GM19395 (cell line): ENCODE data around the gene CLDN14.
"Not testable (repeated sequence)": the region's sequence is repeated elsewhere in the genome, so short reads cannot be mapped to it uniquely, and the experiment has no call there.

Experiments
- ATAC-seq: cut with Tn5 transposase; IDR thresholded peaks from one replicate; pipeline ENCODE4 v1.9.1; 2021; ENCODE audit warnings: mild to moderate bottlenecking, moderate library complexity; ENCODE audit not compliant: unreplicated experiment

Gene CLDN14

GRCh38 chr21:36502365-36502764 is 22.4 kb upstream of the CLDN14 start:
- ATAC-seq: no peak

- no peak for ATAC-seq
Measured at GRCh38 chr21:36501589-36501892, 21.6 kb upstream of the CLDN14 start.

GRCh38 chr21:36499578-36500471 is 19.9 kb upstream of the CLDN14 start:
- no peak for ATAC-seq

GRCh38 chr21:36494557-36494956 is 14.6 kb upstream of the CLDN14 start:
- no peak for ATAC-seq

- ATAC-seq: no peak
Measured at GRCh38 chr21:36491209-36491910, 11.4 kb upstream of the CLDN14 start.

- no peak for ATAC-seq
Measured at GRCh38 chr21:36489776-36490165, 9.8 kb upstream of the CLDN14 start.

GRCh38 chr21:36489103-36489775 is 9.3 kb upstream of the CLDN14 start:
- ATAC-seq: no peak

GRCh38 chr21:36487641-36488307 is 7.9 kb upstream of the CLDN14 start:
- ATAC-seq: no peak

GRCh38 chr21:36486246-36486645 is 6.3 kb upstream of the CLDN14 start:
- ATAC-seq: no peak

GRCh38 chr21:36485476-36485875 is 5.6 kb upstream of the CLDN14 start:
- no peak for ATAC-seq

GRCh38 chr21:36483095-36483494 is 3.2 kb upstream of the CLDN14 start:
- ATAC-seq: no peak

- ATAC-seq: no peak
Measured at GRCh38 chr21:36482673-36483072, 2.8 kb upstream of the CLDN14 start.

GRCh38 chr21:36482181-36482580 is 2.3 kb upstream of the CLDN14 start:
- ATAC-seq: no peak

GRCh38 chr21:36481639-36482038 is 1.7 kb upstream of the CLDN14 start:
- no peak for ATAC-seq

GRCh38 chr21:36480618-36481017 is 696 bp upstream of the CLDN14 start:
- no peak for ATAC-seq

GRCh38 chr21:36478941-36479340 is 981 bp downstream of the CLDN14 start:
- no peak for ATAC-seq

- ATAC-seq: no peak
Measured at GRCh38 chr21:36478207-36478701, 1.7 kb downstream of the CLDN14 start.

GRCh38 chr21:36477559-36477958 is 2.4 kb downstream of the CLDN14 start:
- ATAC-seq: no peak

- no peak for ATAC-seq
Measured at GRCh38 chr21:36477001-36477400, 2.9 kb downstream of the CLDN14 start.

- not testable (repeated sequence) for ATAC-seq
Measured at GRCh38 chr21:36476541-36476940, 3.4 kb downstream of the CLDN14 start.

GRCh38 chr21:36474591-36474990 is 5.3 kb downstream of the CLDN14 start:
- ATAC-seq: no peak
